Activated CD4-positive, alpha-beta T cell treated with anti-CD3 and anti-CD28 coated beads, Interleukin-2, amount 10 ng/mL, durations not matched to agents 7 days and 5 days (primary cell): Measurements from ENCODE around the gene ITGB8. TPM values are rescaled to one million over a fixed set of nuclear protein-coding genes. Genes with fewer than 3 reads are reported as not detected.
A peak's percentile ranks its signal among the peaks of the same experiment; 100 is the strongest.

Source experiments
- CTCF ChIA-PET: fragments of 350-600 bp; sonication (Branson Sonifier 250); formaldehyde crosslinking; loops from one replicate; lab custom pipeline; 2021; ENCODE audit warnings: antibody characterized with exemption; lab: Charles Lee
- POLR2A ChIA-PET: fragments of 350-600 bp; sonication (Branson Sonifier 250); formaldehyde crosslinking; loops from one replicate; lab custom pipeline; 2021; ENCODE audit warnings: antibody characterized with exemption; lab: Charles Lee
- DNase-seq: peaks from one replicate; pipeline ENCODE4 v3.0.0-alpha.2; 2020
- H3K27ac Mint-ChIP-seq: one replicate; pipeline ENCODE4 v1.8.0; 2021; ENCODE audit warnings: mild to moderate bottlenecking, moderate library complexity, mixed read lengths
- H3K27me3 Mint-ChIP-seq: one replicate; pipeline ENCODE4 v1.8.0; 2021; ENCODE audit warnings: mixed read lengths
- H3K36me3 Mint-ChIP-seq: one replicate; pipeline ENCODE4 v1.8.0; 2021; ENCODE audit warnings: low read depth, mixed read lengths
- H3K4me1 Mint-ChIP-seq: one replicate; pipeline ENCODE4 v1.8.0; 2021; ENCODE audit warnings: mixed read lengths
- H3K4me3 Mint-ChIP-seq: one replicate; pipeline ENCODE4 v1.8.0; 2021; ENCODE audit warnings: mild to moderate bottlenecking, moderate library complexity, mixed read lengths
- H3K9me3 Mint-ChIP-seq: one replicate; pipeline ENCODE4 v1.8.0; 2021; ENCODE audit warnings: mixed read lengths
- total RNA-seq, 2 experiments: library from RNA; stranded (reverse); gene quantifications; one replicate each; pipeline ENCODE4 v1.2.3, GENCODE V29; 2021

The ITGB8 gene
- total RNA-seq, 2 experiments from 2014 or later = not detected

DNA sequence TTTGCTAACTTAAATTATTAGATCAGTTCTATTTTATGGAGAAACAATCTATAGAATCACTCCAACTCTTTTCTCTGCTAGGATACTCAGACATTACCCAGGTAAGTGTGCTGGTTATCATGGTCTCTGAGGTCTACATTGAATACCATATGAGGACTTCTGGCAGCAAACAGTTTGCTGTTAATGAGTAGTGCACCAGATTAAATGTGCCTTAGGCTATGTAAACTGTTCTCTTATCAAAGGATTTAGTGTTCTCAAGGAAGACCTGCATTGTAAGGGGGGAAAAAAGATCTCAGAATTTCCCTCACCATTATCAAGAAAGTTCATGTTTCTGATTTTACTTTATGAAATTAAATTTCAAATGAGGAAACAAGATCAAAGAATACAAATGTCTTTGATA lies 107.5 kb downstream of the ITGB8 start:
- H3K4me1 Mint-ChIP-seq = no peaks in the 10 kb centered on the region
- no peaks in the 10 kb centered on the region for H3K36me3 Mint-ChIP-seq
- no peak for DNase-seq
- CTCF ChIA-PET = no interaction called here
- POLR2A ChIA-PET = no interaction called here
- H3K4me3 Mint-ChIP-seq = no peak overlapping the region
- no peak overlapping the region for H3K27ac Mint-ChIP-seq
- no peaks in the 10 kb centered on the region for H3K27me3 Mint-ChIP-seq
- H3K9me3 Mint-ChIP-seq = no peaks in the 10 kb centered on the region

- Mint-ChIP-seq H3K27me3 (no peaks in the 10 kb centered on the region), H3K4me3 (no peak overlapping the region), H3K36me3 (no peaks in the 10 kb centered on the region), H3K9me3 (no peaks in the 10 kb centered on the region), H3K27ac (no peak overlapping the region), H3K4me1 (no peaks in the 10 kb centered on the region)
- ChIA-PET POLR2A (no interaction called here), CTCF (no interaction called here)
- DNase-seq = no peak
These were observed 108.1 kb downstream of the ITGB8 start for GRCh38 chr7:20438694-20439376.

GRCh38 chr7:20439416-20440185 lies 108.9 kb downstream of the ITGB8 start:
- DNase-seq = no peak
- no peaks in the 10 kb centered on the region for H3K36me3 Mint-ChIP-seq
- H3K27ac Mint-ChIP-seq = no peak overlapping the region
- no peak overlapping the region for H3K4me3 Mint-ChIP-seq
- CTCF ChIA-PET = no interaction called here
- no peaks in the 10 kb centered on the region for H3K4me1 Mint-ChIP-seq
- H3K27me3 Mint-ChIP-seq = no peaks in the 10 kb centered on the region
- H3K9me3 Mint-ChIP-seq = no peaks in the 10 kb centered on the region
- POLR2A ChIA-PET = no interaction called here

DNA sequence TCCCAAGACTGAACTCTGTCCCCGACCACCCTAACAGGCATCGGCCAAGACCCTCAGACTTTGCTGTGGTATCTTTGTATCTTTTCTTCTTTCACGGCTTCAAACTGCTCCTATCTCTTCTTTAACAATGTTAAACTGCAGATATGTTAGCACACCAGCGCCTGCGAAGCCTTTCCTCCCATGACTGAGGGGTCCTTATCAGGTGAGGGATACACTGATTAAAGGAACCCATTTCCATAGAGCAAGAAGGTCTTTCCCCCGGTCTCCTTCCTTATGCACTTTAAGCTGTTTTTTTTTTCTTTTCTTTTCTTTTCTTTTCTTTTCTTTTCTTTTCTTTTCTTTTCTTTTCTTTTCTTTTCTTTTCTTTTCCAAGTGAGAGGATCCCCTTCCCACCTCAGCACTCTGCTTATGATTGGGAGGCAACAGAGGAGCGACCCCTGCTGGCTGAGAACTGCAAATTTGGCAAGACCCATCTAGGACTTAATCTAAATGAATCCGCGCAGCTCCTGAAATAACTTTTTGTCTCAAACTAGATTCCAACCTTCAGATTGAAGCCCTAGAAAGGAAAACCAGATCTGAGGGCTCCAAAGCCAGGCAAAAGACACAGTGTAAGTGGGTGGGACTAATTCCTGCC lies 109.9 kb downstream of the ITGB8 start:
- H3K36me3 Mint-ChIP-seq = no peaks in the 10 kb centered on the region
- H3K27ac Mint-ChIP-seq = no peak overlapping the region
- CTCF ChIA-PET = no interaction called here

GRCh38 chr7:20441346-20441745 lies 110.6 kb downstream of the ITGB8 start:
- Mint-ChIP-seq H3K36me3 (no peaks in the 10 kb centered on the region), H3K9me3 (no peaks in the 10 kb centered on the region), H3K4me1 (no peaks in the 10 kb centered on the region), H3K4me3 (no peak overlapping the region), H3K27ac (no peak overlapping the region), H3K27me3 (no peaks in the 10 kb centered on the region)
- DNase-seq = no peak
- ChIA-PET POLR2A (no interaction called here), CTCF (no interaction called here)

More for the DNA sequence above, 109.9 kb downstream of the ITGB8 start:
- Mint-ChIP-seq H3K9me3 (no peaks in the 10 kb centered on the region), H3K27me3 (no peaks in the 10 kb centered on the region), H3K4me1 (no peaks in the 10 kb centered on the region), H3K4me3 (no peak overlapping the region)
- POLR2A ChIA-PET = no interaction called here
- DNase-seq = peak; percentile 17

DNA sequence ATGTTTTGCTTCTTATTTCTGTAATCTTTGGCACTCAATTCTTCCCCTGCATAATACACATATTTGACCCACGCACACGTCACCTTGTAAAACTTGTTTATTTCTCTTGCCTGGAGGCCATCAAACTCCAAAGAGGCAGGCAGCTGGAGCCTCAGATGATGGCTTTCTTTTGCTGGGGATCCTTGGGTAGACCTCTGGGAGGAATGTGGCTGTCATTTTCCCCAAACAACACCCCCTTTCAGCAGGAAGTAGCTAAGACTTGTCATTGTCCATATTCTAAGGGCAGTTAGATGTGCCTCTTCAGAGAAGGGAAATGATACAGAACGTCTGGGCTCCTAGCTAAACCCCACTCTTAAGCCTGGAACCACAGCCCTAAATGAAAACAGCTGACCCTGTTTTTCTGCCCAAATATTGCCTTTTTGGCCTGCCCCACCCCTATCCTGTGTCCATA lies 111.3 kb downstream of the ITGB8 start:
- Mint-ChIP-seq H3K27me3 (no peaks in the 10 kb centered on the region), H3K4me1 (no peaks in the 10 kb centered on the region), H3K9me3 (no peaks in the 10 kb centered on the region), H3K36me3 (no peaks in the 10 kb centered on the region), H3K27ac (no peak overlapping the region), H3K4me3 (no peak overlapping the region)
- ChIA-PET POLR2A (no interaction called here), CTCF (no interaction called here)
- no peak for DNase-seq

- Mint-ChIP-seq H3K27me3 (no peaks in the 10 kb centered on the region), H3K4me3 (no peak overlapping the region), H3K9me3 (no peaks in the 10 kb centered on the region), H3K36me3 (no peaks in the 10 kb centered on the region), H3K4me1 (no peaks in the 10 kb centered on the region), H3K27ac (no peak overlapping the region)
- DNase-seq = no peak
- CTCF ChIA-PET = no interaction called here
- POLR2A ChIA-PET = no interaction called here
These were observed 112.3 kb downstream of the ITGB8 start for GRCh38 chr7:20442951-20443350.

DNA sequence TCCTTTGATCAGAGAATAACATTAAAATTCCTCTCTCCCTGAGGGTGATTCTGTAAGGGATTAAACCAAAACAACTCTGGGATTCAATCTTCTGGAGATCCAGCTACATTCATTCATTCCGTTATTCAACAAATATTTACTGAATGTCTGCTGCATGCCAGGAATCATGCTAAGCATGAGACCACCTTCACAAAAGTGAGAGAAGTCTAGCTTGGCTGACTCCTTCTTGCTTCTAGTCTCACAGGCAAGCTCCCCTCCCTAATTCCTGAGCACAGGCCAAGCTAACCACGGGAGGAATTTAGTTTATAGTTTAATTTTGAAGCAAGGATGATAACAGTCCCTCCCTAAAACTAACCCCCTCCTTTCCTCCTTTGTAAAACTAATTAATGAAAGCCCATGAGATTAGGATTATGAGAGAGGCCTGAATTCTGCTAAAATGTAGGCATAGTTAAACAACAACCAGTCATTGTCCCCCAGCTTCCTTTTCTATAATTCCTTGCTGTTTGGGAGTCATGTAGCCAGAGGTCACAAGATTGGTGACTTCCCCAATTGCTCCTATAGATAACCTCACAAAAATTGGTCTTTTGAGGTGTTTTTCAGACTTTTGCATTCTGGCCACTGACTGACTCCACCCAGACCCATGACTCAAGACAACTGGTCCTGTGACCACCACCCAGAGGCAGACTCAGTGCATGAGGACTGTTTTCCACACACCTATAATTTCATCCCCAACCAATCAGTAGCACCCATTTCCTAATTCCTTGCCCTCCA lies 113.5 kb downstream of the ITGB8 start:
- H3K4me1 Mint-ChIP-seq = no peaks in the 10 kb centered on the region

DNA sequence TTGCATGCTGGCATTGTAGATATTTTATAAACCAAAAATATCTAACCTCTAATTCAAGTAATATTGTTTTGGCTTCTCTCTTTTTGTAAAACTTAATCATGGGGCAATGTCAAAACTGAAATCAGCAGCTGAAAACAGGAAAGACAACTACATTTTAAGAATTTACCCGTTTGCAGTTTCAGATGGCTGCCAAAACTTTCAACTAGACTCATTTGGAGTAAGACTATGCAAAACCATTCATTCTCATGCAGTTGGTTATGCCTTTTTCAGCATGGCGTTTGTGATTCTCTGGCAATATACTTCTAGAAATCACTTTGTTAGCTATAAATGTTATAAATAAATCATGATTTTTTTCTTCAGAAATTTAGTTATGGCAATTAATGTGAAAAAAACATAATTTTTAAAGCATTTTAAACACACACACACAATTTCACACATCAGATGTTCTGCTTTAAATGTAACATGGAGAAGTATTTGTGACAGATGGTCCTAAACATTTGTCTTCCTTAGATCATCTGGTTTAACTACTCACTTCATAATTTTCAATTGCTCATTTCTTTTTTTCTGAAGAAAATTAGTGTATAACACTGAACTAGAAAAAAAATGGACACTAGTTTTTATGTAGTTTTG lies 116.4 kb downstream of the ITGB8 start:
- Mint-ChIP-seq H3K9me3 (no peaks in the 10 kb centered on the region), H3K36me3 (no peaks in the 10 kb centered on the region), H3K27ac (no peak overlapping the region), H3K4me1 (no peaks in the 10 kb centered on the region), H3K4me3 (no peak overlapping the region), H3K27me3 (no peaks in the 10 kb centered on the region)
- no peak for DNase-seq
- POLR2A ChIA-PET = no interaction called here
- CTCF ChIA-PET = no interaction called here

More for the DNA sequence above, 113.5 kb downstream of the ITGB8 start:
- Mint-ChIP-seq H3K36me3 (no peaks in the 10 kb centered on the region), H3K4me3 (no peak overlapping the region), H3K27ac (no peak overlapping the region), H3K27me3 (no peaks in the 10 kb centered on the region), H3K9me3 (no peaks in the 10 kb centered on the region)
- POLR2A ChIA-PET = no interaction called here
- CTCF ChIA-PET = no interaction called here
- DNase-seq = no peak

- no peaks in the 10 kb centered on the region for H3K36me3 Mint-ChIP-seq
- ChIA-PET POLR2A (no interaction called here), CTCF (no interaction called here)
- H3K27me3 Mint-ChIP-seq = no peaks in the 10 kb centered on the region
- no peak for DNase-seq
- no peak overlapping the region for H3K4me3 Mint-ChIP-seq
- no peaks in the 10 kb centered on the region for H3K9me3 Mint-ChIP-seq
- H3K27ac Mint-ChIP-seq = no peak overlapping the region
- H3K4me1 Mint-ChIP-seq = no peaks in the 10 kb centered on the region
These were observed 118.5 kb downstream of the ITGB8 start for GRCh38 chr7:20449176-20449575.

- Mint-ChIP-seq H3K36me3 (no peaks in the 10 kb centered on the region), H3K27me3 (no peaks in the 10 kb centered on the region), H3K9me3 (no peaks in the 10 kb centered on the region), H3K27ac (no peak overlapping the region), H3K4me3 (no peak overlapping the region), H3K4me1 (no peaks in the 10 kb centered on the region)
- POLR2A ChIA-PET = no interaction called here
- CTCF ChIA-PET = no interaction called here
- no peak for DNase-seq
These were observed 119.8 kb downstream of the ITGB8 start for GRCh38 chr7:20450536-20450935.

GRCh38 chr7:20454202-20454601 lies 123.5 kb downstream of the ITGB8 start:
- Mint-ChIP-seq H3K9me3 (no peaks in the 10 kb centered on the region), H3K27ac (no peak overlapping the region), H3K4me1 (no peaks in the 10 kb centered on the region), H3K4me3 (no peak overlapping the region), H3K36me3 (no peaks in the 10 kb centered on the region), H3K27me3 (no peaks in the 10 kb centered on the region)
- CTCF ChIA-PET = no interaction called here
- DNase-seq = no peak
- POLR2A ChIA-PET = no interaction called here
